GM18870 (cell line): ENCODE measurements around the gene CTNNB1.
"Not testable (repeated sequence)": the region's sequence is repeated elsewhere in the genome, so short reads cannot be mapped to it uniquely, and the experiment has no call there.

ENCODE experiments used
- ATAC-seq: cut with Tn5 transposase; IDR thresholded peaks from one replicate; pipeline ENCODE4 v1.9.1; 2021; ENCODE audit warnings: moderate library complexity; ENCODE audit not compliant: unreplicated experiment

Gene CTNNB1

DNA sequence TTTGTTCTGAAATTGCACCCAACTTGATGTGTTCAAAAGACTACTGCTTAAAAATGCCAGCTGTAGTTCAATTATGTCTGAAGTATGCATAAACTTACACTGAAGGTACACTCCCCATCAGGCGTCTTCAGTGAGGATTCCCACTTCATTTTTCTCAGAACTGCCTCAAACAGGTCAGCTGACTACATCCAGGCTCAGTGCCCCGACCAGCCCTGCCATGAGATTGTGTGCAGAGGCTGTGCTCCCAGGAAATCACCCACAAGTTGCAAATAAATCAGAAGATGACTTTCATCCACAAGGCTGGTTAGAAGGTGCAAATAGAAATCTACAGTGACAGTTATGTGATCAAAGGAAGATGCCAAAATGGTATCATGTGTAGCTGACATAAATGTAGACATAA is 51.5 kb downstream of the CTNNB1 start:
- no peak for ATAC-seq

DNA sequence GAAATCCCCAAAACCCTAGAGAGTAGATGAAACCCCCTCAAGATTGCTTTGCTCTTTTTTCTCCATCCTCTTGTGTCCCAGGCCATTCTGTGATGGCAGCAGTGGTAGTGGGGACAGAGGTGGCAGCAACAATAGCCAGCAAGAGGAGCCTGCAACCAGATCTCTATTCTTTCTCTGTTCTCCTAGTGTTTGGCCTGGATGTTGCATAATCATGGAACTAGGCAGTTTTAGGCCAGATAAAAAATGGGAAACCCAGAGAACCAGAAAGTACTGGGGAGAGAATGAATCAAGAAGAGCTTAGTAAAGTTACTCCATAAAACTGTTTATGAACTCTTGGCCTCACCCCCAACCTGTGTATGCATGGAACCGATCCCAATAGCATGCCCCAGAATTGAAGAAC is 52.3 kb downstream of the CTNNB1 start:
- no peak for ATAC-seq

DNA sequence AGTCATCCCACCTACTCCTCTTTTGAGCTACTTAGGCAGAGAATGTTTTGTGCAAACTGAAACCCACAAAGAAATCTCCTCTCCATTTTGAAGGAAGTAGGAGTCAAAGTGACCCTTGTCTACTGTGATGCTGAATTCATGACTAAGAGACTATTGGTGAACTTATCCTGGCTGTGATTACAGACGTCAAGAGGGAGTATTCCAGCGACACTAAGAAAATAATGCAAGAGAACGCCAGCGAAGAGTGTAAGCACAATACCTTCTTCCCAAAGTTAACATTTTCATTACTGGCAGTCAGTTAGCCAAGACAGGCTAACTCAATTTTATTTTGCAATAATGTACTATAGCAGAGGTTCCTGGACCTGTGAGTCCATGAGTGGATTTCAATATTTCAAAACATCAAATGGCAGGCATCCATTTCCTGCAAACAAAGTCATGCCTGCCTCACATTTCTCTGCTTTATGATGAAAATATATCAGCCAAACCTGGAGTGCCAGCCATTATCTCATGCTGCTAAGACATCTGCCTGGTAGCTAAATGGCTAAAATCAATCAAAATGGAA is 59.0 kb downstream of the CTNNB1 start:
- ATAC-seq = no peak

DNA sequence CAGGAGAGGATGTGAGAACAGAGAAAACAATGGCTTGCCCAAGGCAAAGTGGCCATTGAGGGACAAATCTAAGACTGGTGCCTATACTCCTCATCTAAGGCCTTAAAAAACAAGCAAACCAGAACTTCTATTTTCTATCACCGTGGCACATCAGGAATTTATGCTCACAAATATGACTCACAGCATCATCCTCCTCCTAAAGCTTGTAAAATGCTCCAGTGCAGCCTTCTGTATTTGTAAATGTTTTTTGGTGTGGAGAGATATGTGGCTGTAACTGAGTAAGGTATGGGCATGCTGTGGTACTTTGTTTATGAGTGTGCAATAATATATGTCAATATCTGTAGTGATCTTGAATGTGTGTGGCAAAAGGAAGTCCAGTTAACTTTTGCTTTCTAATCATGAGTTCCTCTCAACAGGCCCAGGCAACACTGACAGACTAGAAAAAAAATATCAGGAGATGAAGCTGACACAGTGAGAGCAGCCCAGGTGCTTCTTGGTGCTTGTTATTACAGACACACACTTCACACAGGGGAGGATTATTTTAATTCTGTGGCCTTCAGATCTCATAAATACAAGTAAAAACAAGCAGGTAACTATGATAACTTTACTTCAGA is 60.3 kb downstream of the CTNNB1 start:
- no peak for ATAC-seq

DNA sequence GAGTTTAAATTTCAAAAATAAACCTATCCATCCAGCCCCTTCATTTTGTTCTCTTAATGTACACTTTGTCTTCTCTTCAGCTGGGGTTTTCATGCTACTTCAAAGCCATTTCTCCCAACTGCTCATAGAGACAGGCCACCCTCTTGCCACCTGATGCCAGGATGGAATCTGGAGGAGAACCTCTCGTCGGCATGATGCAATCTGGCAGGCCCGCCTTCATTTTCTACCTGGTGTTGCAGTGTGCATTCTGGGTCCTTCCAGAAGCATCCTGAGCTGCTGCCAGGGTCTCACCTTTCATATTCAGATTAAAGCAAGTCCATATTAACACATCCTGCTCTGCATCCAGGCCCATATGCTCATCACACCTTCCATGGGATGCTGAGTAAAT is 60.8 kb downstream of the CTNNB1 start:
- ATAC-seq = no peak

DNA sequence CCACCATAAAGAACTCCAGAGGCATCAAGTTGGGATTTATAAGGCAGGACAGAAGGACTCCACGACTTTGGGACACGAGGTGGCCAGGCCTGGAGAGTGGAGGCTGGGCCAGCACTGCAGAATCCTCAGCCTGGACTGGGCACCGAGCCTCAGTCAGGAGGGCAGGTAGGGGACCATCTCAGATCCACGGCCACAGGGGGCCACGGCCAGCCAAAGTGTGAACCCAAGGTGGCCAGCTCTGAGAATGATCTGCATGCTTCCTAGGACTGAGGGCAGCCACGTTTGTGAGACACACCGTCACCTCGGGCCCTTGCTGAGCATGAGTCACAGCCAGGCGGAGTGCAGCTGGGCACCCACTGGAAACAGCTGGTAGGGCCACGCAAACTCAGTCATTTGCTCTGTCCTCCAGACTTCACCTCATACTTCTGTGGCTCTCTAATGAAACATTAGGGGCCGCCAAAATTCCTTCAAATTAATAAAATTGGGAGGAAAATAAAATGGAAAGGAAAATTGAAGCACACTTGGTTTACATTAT is 65.8 kb downstream of the CTNNB1 start:
- ATAC-seq = no peak

DNA sequence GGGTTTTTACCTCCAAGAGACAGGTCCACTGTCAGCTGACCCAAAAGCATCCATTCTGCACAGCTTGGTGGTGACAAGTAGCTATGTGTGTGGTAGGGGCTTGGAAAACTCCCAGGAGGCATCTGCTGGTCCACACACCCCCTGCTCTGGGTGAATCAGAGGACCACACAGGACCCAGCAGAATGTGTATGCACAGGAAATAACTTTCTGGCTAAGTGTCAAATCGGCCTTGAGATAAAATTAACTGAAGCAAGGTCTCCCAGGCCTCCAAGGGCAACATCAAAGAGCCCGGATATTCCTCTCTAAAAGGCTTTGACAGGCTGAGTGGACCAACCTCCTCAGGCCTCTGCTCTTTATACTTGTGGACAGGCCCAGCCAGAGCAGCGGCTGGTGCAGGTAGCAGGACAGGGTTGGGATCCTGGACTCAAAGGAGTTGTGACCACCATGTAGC is 66.5 kb downstream of the CTNNB1 start:
- ATAC-seq = no peak

DNA sequence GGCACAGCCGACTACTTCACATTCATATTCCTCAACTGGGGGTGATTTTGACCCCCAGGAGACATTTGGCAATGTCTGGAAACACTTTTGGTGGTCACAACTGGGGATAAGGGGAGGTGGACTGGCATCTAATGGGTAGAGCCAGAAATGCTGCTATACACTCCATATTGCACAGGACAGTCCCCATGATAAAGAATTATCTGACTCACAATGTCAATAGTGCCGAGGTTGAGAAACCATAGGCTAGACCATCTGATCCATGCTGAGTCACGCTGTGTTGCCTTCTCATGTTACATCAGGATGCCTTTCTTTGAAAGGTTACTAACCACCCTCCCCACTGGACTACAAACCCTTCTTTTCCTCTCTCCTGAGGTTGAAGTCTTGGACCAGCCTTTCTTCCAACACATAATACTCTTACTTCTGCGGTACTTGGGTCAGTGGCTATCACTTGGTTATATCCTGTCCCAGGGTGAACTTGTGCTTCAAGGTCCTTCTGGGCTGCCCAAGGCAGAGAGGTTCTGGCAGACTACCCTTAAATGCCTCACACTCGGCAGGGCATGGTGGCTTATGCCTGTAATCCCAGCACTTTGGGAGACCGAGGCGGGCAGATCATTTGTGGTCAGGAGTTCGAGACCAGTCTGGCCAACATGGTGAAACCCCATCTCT is 68.8 kb downstream of the CTNNB1 start:
- no peak for ATAC-seq

DNA sequence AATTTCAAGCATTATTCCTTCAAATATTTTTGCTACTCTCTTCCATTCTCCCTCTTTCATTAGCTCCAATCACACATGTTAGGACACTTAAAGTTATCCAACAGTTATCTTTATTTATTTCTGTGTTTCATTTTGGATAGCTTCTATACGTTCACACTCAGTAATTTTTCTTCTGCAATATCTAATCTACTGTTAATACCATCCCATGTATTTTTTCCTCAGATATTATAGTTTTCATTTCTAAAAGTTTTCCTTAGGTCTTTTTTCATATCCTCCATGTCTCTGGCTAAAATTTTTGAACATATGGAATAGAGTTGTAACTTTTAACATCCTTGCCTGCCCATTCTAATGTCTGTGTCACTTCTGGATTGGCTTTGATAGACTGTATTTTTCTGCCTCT is 73.4 kb downstream of the CTNNB1 start:
- ATAC-seq = no peak

DNA sequence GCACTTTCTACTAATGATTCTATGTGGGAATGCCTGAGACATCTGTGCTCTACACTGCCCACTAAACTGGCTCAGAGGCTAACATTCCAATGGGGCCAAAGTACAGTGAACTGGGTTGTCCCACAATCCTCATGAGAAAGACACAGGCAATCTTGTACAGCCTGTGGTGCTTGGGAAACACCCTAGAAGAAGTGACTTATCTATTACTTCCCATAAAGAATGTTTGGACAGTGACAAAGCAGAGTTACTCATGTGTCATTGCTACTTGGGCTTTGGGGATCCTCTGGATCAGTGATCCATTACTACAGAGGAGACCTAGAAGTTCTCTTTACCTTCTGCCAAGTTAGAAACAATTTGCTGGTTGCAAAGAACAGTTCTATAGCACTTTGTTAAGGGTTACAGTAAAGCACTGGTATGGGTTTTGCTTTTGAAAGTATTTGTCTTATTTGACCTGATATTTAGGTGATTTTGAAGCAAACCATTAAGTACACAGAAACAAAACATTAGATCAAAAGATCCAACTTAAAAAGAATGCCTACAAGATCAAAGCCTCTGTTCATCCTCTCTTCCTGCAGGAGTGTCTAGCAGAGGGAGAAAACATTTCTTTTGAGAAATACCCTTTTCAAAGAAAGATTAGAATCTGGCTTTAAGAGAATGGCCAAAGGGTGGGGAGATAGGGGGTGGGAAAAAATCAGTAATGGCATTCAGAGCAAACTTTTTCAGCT is 75.8 kb downstream of the CTNNB1 start:
- ATAC-seq = no peak

DNA sequence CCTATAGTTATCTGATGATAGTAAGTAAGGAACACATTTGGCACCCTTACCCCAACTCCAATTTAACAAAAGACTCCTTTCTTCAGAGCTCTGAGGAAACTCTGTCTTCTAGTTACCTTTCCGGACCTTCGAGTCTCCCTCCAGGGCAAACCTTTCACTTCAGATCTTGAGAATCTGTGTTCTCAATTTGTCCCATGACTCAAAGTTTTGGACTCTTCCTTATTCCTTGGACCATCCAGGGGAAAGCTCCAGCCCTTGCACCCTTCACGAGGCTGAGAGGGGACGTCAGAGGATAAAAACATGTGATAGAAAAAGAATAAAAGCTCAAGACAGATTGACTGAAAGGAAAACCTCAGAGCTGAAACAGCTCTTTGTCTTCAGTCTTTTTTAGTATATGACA is 76.9 kb downstream of the CTNNB1 start:
- no peak for ATAC-seq

DNA sequence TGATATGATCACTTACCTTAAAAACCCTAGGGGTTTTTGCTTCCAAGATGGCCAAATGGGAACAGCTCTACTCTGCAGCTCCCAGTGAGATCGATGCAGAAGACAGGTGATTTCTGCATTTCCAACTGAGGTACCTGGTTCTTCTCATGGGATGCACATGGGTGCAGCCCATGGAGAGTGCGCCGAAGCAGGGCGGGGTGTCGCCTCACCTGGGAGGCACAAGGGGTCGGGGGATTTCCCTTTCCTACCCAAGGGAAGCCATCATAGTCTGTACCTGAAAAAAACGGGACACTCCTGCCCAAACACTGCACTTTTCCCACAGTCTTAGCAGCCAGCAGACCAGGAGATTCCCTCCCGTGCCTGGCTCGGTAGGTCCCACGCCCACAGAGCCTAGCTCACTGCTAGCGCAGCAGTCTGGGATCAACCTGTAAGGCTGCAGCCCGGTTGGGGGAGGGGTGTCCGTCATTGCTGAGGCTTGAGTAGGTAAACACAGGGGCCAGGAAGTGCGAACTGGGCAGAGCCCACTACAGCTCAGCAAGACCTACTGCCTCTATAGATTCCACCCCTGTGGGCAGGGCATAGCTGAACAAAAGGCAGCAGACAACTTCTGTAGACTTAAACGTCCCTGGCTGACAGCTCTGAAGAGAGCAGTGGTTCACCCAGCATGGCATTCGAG is 78.6 kb downstream of the CTNNB1 start:
- ATAC-seq = no peak

DNA sequence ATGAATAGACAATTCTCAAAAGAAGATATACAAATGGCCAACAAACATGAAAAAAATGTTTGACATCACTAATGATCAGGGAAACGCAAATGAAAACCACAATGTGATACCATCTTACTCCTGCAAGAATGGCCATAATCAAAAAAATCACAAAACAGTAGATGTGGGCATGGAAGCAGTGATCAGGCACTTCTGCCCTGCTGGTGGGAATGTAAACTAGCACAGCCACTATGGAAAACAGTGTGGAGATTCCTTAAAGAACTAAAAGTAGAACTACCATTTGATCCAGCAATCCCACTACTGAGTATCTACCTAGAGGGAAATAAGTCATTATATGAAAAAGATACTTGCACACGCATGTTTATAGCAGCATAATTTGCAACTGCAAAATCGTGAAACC is 85.6 kb downstream of the CTNNB1 start:
- ATAC-seq = not testable (repeated sequence)

DNA sequence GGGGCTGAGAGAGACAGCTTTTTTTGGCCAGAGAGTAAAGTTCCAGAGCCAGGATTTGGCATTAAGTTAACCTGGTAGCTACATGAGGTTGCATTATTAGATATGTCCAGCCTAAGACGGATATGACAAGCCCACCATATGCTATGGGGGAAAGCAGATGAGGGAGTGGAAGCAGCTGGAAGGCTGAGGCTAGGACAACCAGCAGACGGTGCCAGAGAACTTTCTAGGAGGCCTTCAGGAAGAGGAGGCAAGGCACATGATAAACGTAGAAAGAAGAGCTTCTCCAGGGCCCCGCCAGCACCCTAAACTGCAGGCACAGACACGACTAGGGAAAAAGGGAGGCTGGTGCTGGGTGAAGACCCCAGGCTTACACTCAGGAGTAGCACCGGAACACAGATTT is 87.0 kb downstream of the CTNNB1 start:
- ATAC-seq = no peak

DNA sequence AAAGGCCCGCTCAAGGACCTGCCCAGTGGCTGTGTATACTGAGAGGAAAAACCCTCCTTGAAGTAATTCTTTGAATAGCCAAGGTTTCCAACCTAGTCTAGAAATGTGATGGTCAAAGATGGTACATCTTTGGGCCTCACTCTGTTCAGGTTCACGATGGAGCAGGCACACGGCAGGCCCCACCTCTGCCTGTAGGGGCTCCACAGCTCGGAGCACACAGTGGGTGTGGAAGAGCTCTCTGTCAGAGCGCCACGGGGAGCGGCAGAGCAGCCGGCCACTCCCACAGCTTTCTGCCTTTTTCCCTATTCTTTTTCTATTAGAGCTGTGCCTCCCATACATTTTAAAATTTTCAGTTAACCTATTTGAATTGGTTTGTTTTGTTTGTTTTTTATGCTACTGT is 89.5 kb downstream of the CTNNB1 start:
- no peak for ATAC-seq
